IPS DF 4.7 (cell line): ENCODE measurements around the gene RAB25.

ENCODE experiments used
- DNase-seq: peaks from one replicate; pipeline ENCODE4 v3.0.0-alpha.2; 2013; ENCODE audit warnings: low spot score; ENCODE audit errors: extremely low read depth

Gene RAB25

GRCh38 chr1:156100205-156100995 lies 39.4 kb downstream of the RAB25 start:
- DNase-seq: no peak

DNA sequence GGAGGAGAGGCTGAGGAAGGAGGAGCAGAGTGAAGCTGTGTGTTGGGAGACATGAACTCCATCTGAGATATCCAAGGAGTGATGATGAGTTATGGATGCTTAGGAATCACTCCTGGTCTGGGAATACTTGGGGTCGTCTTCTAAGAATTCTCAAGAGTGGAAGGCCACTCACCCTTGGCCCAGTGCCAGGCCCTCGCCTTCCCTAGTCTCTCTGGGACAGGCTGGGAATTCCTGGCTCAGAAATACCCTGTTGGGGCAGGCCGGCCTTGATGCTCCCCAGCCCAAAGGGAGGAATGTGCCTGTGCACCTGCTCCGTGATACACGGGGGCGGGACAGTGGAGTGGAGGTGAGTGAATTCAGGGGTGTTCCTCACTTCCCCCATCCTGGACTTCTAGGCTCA lies 40.9 kb downstream of the RAB25 start:
- no peak for DNase-seq

GRCh38 chr1:156102633-156103511 lies 41.9 kb downstream of the RAB25 start:
- DNase-seq: no peak

DNA sequence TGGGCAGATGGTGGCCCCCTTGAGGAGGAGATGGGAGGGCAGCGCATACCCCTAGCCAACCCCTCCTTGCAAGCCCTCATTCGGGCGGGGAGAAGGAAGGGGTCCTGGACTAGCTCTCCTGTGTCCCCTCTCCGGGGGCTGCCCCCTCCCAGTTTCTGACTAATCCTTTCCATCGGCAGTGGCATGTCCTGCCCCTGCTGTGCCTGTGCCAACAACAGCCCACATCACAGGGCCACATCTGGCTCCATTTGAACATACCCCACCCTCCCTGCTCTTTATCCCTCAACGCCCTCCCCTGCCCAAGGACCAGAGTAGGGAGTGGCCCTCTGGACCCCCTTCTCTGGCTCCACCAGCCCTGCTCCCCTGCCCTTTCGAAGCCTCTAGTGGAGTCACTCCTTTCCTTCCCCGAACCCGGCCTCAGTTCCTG lies 42.6 kb downstream of the RAB25 start:
- DNase-seq: no peak

- no peak for DNase-seq
Observed at GRCh38 chr1:156104065-156104810, 43.3 kb downstream of the RAB25 start.

- no peak for DNase-seq
Observed at GRCh38 chr1:156104861-156105832, 44.2 kb downstream of the RAB25 start.

- DNase-seq: no peak
Observed at GRCh38 chr1:156106624-156107488, 45.9 kb downstream of the RAB25 start.

DNA sequence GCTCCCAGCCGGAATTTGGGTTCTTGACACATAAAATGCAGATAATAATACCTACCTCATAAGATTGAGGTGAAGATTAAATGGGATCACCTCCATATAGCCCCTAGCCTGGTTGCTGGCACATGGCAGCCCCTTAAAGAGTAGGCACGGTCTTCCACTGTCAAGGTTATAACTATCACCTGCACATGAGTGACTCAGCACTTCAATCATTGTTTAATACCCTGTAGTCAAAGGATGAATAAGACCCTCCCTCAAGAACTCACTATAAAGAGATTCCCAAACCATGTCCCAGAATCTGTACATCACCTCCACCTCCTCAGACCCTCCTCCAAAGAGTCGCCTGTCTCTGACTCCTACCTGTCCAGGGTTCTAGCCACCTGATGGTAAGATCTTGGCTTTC lies 47.1 kb downstream of the RAB25 start:
- no peak for DNase-seq

- DNase-seq: no peak
Observed at GRCh38 chr1:156108664-156109241, 47.8 kb downstream of the RAB25 start.

DNA sequence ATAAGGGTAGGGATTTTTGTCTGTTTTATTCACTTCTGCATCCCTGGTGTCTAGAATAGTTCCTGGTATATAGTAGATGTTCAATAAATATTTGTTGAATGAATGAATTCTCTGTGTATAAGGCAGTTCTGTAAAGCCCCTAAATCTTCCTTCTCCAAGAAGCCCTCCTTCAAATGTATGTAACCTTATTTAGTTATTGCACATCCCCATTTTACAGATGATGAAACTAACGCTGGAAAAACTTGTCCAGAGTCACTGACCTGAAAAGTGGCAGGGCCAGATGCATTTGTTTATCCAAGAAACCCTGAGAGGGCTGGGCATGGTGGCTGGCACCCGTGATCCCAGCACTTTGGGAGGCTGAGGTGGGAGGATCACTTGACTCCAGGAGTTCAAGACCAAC lies 49.3 kb downstream of the RAB25 start:
- DNase-seq: no peak

DNA sequence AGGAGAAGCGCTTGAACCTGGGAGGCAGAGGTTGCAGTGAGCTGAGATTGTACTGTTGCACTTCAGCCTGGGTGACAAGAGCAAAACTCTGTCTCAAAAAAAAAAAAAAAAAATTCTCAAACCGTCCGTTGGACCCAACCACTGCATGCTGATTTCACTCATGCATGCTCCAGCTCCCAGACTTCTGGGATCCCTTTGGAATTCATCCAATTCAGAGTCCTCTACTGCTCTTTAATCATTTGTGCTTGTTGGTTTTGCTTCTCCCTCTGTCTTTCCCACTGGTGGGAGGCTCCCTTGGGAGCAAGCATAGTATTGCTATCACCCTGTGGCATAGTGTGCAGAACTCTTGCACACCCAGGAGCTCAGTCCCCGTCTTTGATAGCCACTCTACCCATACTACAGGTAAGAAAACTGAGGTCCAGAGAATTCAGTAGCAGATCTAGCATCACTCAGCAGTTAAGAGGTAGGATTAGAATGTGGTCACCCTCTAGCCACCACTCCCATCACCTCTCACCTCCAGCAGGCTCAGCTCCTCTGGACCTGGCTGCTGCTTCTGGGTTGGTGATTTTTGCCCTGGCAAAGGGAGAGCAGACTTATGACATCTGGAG lies 50.5 kb downstream of the RAB25 start:
- DNase-seq: no peak

DNA sequence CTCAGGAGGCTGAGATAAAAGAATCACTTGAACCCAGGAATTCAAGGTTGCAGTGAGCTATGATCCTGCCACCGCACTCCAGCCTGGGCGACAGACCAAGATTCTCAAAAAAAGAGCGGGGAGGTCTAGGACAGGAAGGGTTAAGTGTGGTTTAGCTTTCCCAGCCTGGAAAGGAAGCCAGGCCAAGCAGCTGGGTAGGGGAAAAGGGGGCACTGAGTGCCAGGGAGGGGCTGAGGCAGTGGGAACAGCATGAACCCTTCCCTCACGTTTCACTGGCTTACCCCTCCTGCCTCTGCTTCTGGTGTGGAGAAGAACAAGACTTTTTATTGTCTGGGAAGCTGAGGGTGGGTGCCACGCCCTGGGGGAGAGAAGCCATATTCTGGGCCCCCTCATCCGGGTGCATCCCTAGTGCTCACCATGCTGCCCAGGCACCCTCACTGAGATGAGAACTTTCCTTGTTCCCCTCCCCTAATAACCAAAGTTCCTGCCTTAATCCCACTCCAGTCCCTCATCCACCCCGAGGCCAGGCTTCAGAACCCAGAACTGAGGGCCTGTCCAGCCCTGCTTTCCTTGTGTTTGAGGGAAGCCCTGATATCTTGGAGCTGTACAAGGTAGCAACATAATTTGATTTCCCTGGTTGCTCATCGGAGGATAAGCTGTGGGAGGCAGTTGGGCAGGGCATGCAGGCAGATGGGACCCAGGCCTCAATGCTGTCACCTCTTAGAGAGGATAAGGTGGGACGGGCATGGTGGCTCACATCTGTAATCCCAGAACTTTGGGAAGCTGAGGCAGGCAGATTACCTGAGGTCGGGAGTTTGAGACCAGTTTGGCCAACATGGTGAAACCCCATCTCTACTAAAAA lies 51.5 kb downstream of the RAB25 start:
- no peak for DNase-seq

- DNase-seq: no peak
Observed at GRCh38 chr1:156113282-156113950, 52.5 kb downstream of the RAB25 start.

GRCh38 chr1:156114101-156114918 lies 53.4 kb downstream of the RAB25 start, which contains the start of gene LMNA:
LMNA (plus strand) TSS chr1:156114711; CDS start chr1:156114919, 208 bp downstream.
- DNase-seq: no peak

DNA sequence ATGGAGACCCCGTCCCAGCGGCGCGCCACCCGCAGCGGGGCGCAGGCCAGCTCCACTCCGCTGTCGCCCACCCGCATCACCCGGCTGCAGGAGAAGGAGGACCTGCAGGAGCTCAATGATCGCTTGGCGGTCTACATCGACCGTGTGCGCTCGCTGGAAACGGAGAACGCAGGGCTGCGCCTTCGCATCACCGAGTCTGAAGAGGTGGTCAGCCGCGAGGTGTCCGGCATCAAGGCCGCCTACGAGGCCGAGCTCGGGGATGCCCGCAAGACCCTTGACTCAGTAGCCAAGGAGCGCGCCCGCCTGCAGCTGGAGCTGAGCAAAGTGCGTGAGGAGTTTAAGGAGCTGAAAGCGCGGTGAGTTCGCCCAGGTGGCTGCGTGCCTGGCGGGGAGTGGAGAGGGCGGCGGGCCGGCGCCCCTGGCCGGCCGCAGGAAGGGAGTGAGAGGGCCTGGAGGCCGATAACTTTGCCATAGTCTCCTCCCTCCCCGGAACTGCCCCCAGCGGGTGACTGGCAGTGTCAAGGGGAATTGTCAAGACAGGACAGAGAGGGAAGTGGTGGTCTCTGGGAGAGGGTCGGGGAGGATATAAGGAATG lies 54.1 kb downstream of the RAB25 start:
- DNase-seq: no peak
